WTC11 (cell line): Measurements from ENCODE around the gene DNAJC5G. TPM values are rescaled to one million over a fixed set of nuclear protein-coding genes. Genes with fewer than 3 reads are reported as not detected.

Experiments
- ARID4B ChIP-seq: sonication (generic); formaldehyde crosslinking; IDR thresholded peaks from 2 replicates; pipeline ENCODE4 v1.8.0; 2023; ENCODE audit warnings: missing genetic modification reagents, mild to moderate bottlenecking, borderline replicate concordance
- ATF1 ChIP-seq: sonication (generic); formaldehyde crosslinking; IDR thresholded peaks from 2 replicates; pipeline ENCODE4 v1.8.1; 2023; ENCODE audit warnings: mild to moderate bottlenecking, moderate library complexity, missing genetic modification reagents
- CBFB ChIP-seq: sonication (generic); formaldehyde crosslinking; IDR thresholded peaks from 2 replicates; pipeline ENCODE4 v1.8.1; 2022; ENCODE audit warnings: mild to moderate bottlenecking, low read depth, missing genetic modification reagents
- CREB1 ChIP-seq: sonication (generic); formaldehyde crosslinking; IDR thresholded peaks from 2 replicates; pipeline ENCODE4 v1.8.0; 2023; ENCODE audit warnings: mild to moderate bottlenecking, missing genetic modification reagents
- ELF4 ChIP-seq: sonication (generic); formaldehyde crosslinking; IDR thresholded peaks from 2 replicates; pipeline ENCODE4 v1.8.1; 2022; ENCODE audit warnings: low read depth, mild to moderate bottlenecking, moderate library complexity, missing genetic modification reagents
- ESRRA ChIP-seq: sonication (generic); formaldehyde crosslinking; IDR thresholded peaks from 2 replicates; pipeline ENCODE4 v1.8.1; 2022; ENCODE audit warnings: mild to moderate bottlenecking, missing genetic modification reagents, borderline replicate concordance
- FOXP1 ChIP-seq: sonication (generic); formaldehyde crosslinking; IDR thresholded peaks from 2 replicates; pipeline ENCODE4 v1.8.0; 2022; ENCODE audit warnings: missing genetic modification reagents, mild to moderate bottlenecking, moderate library complexity, borderline replicate concordance
- JAZF1 ChIP-seq: fragments of 250-450 bp; sonication (Bioruptor Pico); IDR thresholded peaks from 2 replicates; pipeline ENCODE4 v1.9.0; 2021; ENCODE audit warnings: moderate library complexity, mild to moderate bottlenecking, inconsistent platforms
- JUN ChIP-seq: sonication (generic); formaldehyde crosslinking; IDR thresholded peaks from 2 replicates; pipeline ENCODE4 v1.8.0; 2023; ENCODE audit warnings: mild to moderate bottlenecking, missing genetic modification reagents
- NR3C1 ChIP-seq: sonication (generic); formaldehyde crosslinking; conservative IDR thresholded peaks from 2 replicates; pipeline ENCODE4 v1.8.1; 2023; ENCODE audit warnings: low read depth, mild to moderate bottlenecking, missing genetic modification reagents
- OVOL2 ChIP-seq: fragments of 250-450 bp; sonication (Bioruptor Pico); IDR thresholded peaks from 2 replicates; pipeline ENCODE4 v1.9.0; 2021; ENCODE audit warnings: mild to moderate bottlenecking, borderline replicate concordance
- TEAD1 ChIP-seq: sonication (generic); formaldehyde crosslinking; IDR thresholded peaks from 2 replicates; pipeline ENCODE4 v1.8.0; 2022; ENCODE audit warnings: mild to moderate bottlenecking, missing genetic modification reagents
- TP53 ChIP-seq: sonication (generic); formaldehyde crosslinking; IDR thresholded peaks from 2 replicates; pipeline ENCODE4 v1.8.1; 2023; ENCODE audit warnings: mild to moderate bottlenecking, missing genetic modification reagents
- ZNF121 ChIP-seq: sonication (generic); formaldehyde crosslinking; IDR thresholded peaks from 2 replicates; pipeline ENCODE4 v1.8.0; 2023; ENCODE audit warnings: missing genetic modification reagents
- ZNF219 ChIP-seq: sonication (generic); formaldehyde crosslinking; IDR thresholded peaks from 2 replicates; pipeline ENCODE4 v1.8.0; 2023; ENCODE audit warnings: missing genetic modification reagents, mild to moderate bottlenecking, borderline replicate concordance
- ZNF317 ChIP-seq: sonication (generic); formaldehyde crosslinking; IDR thresholded peaks from 2 replicates; pipeline ENCODE4 v1.8.1; 2023; ENCODE audit warnings: low read depth, mild to moderate bottlenecking, moderate library complexity, missing genetic modification reagents, borderline replicate concordance
- ZNF423 ChIP-seq: fragments of 250-450 bp; sonication (Bioruptor Pico); IDR thresholded peaks from 2 replicates; pipeline ENCODE4 v2.1.2; 2022; ENCODE audit warnings: mild to moderate bottlenecking, moderate library complexity
- total RNA-seq: library from RNA; stranded (reverse); gene quantifications from 3 replicates; pipeline ENCODE4 v1.2.3, GENCODE V29; 2021
- TF ChIP-seq, protein P1 (sequence below): sonication (generic); formaldehyde crosslinking; conservative IDR thresholded peaks from 2 replicates; pipeline ENCODE4 v1.8.1; 2022; ENCODE audit warnings: mild to moderate bottlenecking, missing genetic modification reagents
- TF ChIP-seq, protein P2 (sequence below): fragments of 250-450 bp; sonication (Bioruptor Pico); IDR thresholded peaks from 2 replicates; pipeline ENCODE4 v1.9.0; 2021; ENCODE audit warnings: mild to moderate bottlenecking
- TF ChIP-seq, protein P3 (sequence below): sonication (generic); formaldehyde crosslinking; IDR thresholded peaks from 2 replicates; pipeline ENCODE4 v1.8.0; 2023; ENCODE audit warnings: mild to moderate bottlenecking, missing genetic modification reagents
- TF ChIP-seq, protein P4 (sequence below): sonication (generic); formaldehyde crosslinking; IDR thresholded peaks from 2 replicates; pipeline ENCODE4 v1.8.0; 2022; ENCODE audit warnings: mild to moderate bottlenecking, missing genetic modification reagents
- TF ChIP-seq, protein P5 (sequence below): sonication (generic); formaldehyde crosslinking; IDR thresholded peaks from 2 replicates; pipeline ENCODE4 v1.8.1; 2022; ENCODE audit warnings: low read depth, mild to moderate bottlenecking, moderate library complexity, missing genetic modification reagents, borderline replicate concordance
- TF ChIP-seq, protein P6 (sequence below): sonication (generic); formaldehyde crosslinking; IDR thresholded peaks from 2 replicates; pipeline ENCODE4 v1.8.0; 2022; ENCODE audit warnings: mild to moderate bottlenecking, missing genetic modification reagents

Gene DNAJC5G
- total RNA-seq, 1 experiment from 2014 or later, result 0.44 TPM

GRCh38 chr2:27264753-27265535, 10.3 kb upstream of the DNAJC5G start (continued):
- TF ChIP-seq ARID4B (CRISPR knock-in tag) (no peak), ZNF219 (CRISPR knock-in tag) (no peak), TEAD1 (peak; percentile 94), OVOL2 (no peak), NR3C1 (CRISPR knock-in tag) (no peak), CBFB (CRISPR knock-in tag) (no peak), JAZF1 (no peak), JUN (CRISPR knock-in tag) (no peak), ZNF317 (CRISPR knock-in tag) (peak; percentile 66), TP53 (no peak), ESRRA (peak; percentile 89; the same call in 1 of the 2 replicates), ZNF121 (CRISPR knock-in tag) (peak; percentile 23; the same call in 1 of the 2 replicates), CREB1 (CRISPR knock-in tag) (peak; percentile 93), ELF4 (CRISPR knock-in tag) (0 out of 2 replicates have a peak, but pooled peaks have one; percentile 46), ATF1 (CRISPR knock-in tag) (no peak), ZNF423 (CRISPR knock-in tag) (peak; percentile 45), FOXP1 (CRISPR knock-in tag) (peak; percentile 97)
- TF ChIP-seq, protein P1, sequence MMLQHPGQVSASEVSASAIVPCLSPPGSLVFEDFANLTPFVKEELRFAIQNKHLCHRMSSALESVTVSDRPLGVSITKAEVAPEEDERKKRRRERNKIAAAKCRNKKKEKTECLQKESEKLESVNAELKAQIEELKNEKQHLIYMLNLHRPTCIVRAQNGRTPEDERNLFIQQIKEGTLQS, result no peak
- TF ChIP-seq, protein P2, sequence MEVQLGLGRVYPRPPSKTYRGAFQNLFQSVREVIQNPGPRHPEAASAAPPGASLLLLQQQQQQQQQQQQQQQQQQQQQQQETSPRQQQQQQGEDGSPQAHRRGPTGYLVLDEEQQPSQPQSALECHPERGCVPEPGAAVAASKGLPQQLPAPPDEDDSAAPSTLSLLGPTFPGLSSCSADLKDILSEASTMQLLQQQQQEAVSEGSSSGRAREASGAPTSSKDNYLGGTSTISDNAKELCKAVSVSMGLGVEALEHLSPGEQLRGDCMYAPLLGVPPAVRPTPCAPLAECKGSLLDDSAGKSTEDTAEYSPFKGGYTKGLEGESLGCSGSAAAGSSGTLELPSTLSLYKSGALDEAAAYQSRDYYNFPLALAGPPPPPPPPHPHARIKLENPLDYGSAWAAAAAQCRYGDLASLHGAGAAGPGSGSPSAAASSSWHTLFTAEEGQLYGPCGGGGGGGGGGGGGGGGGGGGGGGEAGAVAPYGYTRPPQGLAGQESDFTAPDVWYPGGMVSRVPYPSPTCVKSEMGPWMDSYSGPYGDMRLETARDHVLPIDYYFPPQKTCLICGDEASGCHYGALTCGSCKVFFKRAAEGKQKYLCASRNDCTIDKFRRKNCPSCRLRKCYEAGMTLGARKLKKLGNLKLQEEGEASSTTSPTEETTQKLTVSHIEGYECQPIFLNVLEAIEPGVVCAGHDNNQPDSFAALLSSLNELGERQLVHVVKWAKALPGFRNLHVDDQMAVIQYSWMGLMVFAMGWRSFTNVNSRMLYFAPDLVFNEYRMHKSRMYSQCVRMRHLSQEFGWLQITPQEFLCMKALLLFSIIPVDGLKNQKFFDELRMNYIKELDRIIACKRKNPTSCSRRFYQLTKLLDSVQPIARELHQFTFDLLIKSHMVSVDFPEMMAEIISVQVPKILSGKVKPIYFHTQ (CRISPR knock-in tag), result no peak
- TF ChIP-seq, protein P3, sequence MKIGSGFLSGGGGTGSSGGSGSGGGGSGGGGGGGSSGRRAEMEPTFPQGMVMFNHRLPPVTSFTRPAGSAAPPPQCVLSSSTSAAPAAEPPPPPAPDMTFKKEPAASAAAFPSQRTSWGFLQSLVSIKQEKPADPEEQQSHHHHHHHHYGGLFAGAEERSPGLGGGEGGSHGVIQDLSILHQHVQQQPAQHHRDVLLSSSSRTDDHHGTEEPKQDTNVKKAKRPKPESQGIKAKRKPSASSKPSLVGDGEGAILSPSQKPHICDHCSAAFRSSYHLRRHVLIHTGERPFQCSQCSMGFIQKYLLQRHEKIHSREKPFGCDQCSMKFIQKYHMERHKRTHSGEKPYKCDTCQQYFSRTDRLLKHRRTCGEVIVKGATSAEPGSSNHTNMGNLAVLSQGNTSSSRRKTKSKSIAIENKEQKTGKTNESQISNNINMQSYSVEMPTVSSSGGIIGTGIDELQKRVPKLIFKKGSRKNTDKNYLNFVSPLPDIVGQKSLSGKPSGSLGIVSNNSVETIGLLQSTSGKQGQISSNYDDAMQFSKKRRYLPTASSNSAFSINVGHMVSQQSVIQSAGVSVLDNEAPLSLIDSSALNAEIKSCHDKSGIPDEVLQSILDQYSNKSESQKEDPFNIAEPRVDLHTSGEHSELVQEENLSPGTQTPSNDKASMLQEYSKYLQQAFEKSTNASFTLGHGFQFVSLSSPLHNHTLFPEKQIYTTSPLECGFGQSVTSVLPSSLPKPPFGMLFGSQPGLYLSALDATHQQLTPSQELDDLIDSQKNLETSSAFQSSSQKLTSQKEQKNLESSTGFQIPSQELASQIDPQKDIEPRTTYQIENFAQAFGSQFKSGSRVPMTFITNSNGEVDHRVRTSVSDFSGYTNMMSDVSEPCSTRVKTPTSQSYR (CRISPR knock-in tag), result peak; percentile 84; the same call in 1 of the 2 replicates
- TF ChIP-seq, protein P4, sequence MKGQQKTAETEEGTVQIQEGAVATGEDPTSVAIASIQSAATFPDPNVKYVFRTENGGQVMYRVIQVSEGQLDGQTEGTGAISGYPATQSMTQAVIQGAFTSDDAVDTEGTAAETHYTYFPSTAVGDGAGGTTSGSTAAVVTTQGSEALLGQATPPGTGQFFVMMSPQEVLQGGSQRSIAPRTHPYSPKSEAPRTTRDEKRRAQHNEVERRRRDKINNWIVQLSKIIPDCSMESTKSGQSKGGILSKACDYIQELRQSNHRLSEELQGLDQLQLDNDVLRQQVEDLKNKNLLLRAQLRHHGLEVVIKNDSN, result peak; percentile 91
- TF ChIP-seq, protein P5, sequence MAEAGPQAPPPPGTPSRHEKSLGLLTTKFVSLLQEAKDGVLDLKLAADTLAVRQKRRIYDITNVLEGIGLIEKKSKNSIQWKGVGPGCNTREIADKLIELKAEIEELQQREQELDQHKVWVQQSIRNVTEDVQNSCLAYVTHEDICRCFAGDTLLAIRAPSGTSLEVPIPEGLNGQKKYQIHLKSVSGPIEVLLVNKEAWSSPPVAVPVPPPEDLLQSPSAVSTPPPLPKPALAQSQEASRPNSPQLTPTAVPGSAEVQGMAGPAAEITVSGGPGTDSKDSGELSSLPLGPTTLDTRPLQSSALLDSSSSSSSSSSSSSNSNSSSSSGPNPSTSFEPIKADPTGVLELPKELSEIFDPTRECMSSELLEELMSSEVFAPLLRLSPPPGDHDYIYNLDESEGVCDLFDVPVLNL (CRISPR knock-in tag), result no peak
- TF ChIP-seq, protein P6, sequence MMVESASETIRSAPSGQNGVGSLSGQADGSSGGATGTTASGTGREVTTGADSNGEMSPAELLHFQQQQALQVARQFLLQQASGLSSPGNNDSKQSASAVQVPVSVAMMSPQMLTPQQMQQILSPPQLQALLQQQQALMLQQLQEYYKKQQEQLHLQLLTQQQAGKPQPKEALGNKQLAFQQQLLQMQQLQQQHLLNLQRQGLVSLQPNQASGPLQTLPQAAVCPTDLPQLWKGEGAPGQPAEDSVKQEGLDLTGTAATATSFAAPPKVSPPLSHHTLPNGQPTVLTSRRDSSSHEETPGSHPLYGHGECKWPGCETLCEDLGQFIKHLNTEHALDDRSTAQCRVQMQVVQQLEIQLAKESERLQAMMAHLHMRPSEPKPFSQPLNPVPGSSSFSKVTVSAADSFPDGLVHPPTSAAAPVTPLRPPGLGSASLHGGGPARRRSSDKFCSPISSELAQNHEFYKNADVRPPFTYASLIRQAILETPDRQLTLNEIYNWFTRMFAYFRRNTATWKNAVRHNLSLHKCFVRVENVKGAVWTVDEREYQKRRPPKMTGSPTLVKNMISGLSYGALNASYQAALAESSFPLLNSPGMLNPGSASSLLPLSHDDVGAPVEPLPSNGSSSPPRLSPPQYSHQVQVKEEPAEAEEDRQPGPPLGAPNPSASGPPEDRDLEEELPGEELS (CRISPR knock-in tag), result peak; percentile 97
